NCI-H345 (cell line): Measurements from ENCODE around the gene RPS14.
"Not testable (repeated sequence)": the region's sequence is repeated elsewhere in the genome, so short reads cannot be mapped to it uniquely, and the experiment has no call there.

Source experiments
- DNase-seq: peaks from one replicate; lab custom pipeline; 2025; lab: John Stamatoyannopoulos, UW

RPS14 gene

GRCh38 chr5:150479416-150479815, 29.9 kb upstream of the RPS14 start:
- DNase-seq = no peak

DNA sequence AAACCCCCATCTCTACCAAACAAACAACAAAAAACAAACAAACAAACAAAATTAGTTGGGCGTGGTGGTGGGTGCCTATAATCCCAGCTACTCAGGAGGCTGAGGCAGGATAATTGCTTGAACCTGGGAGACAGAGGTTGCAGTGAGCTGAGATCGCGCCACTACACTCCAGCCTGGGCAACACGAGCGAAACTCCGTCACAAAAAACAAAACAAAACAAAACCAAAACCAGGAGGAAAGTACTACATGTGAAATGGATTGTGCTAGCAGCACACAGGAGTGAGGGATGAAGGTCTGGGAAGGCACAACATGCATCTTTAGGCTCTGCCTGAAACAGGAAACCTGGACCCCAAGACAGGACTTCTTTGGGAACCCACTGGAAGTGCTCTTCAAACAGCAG, 27.0 kb upstream of the RPS14 start:
- DNase-seq = not testable (repeated sequence)

GRCh38 chr5:150473673-150474358, 24.3 kb upstream of the RPS14 start:
- DNase-seq = no peak

DNA sequence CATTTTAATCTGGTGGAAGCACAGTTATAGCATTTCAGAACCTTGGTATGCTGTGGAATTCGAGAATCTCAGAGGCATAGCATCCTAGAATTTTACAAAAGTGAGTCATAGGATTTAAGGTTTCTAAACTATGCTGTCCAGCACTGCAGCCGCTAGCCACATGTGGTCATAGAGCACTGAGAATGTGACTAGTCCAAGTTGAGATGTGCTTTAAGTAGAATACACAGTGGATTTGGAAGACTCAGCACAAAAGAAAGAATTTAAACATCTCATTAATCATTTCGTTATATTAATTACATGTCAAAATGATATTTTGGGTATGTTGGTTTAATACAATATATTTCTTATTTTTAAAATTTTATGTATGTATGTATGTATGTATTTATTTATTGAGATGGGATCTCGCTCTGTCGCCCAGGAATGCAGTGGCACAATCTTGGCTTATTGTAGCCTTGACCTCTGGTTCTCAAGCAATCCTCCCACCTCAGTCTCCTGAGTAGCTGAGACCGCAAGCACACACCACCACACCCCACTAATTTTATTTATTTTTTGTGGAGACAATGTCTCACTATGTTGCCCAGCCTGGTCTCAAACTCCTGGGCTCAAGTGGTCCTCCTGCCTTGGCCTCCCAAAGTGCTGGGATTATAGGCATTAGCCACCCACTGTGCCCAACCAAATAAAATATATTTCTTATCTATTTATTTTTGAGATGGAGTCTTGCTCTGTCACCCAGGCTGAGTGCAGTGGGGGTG, 20.4 kb upstream of the RPS14 start:
- DNase-seq = no peak

- no peak for DNase-seq
Observed at GRCh38 chr5:150468206-150468605, 18.7 kb upstream of the RPS14 start.

DNA sequence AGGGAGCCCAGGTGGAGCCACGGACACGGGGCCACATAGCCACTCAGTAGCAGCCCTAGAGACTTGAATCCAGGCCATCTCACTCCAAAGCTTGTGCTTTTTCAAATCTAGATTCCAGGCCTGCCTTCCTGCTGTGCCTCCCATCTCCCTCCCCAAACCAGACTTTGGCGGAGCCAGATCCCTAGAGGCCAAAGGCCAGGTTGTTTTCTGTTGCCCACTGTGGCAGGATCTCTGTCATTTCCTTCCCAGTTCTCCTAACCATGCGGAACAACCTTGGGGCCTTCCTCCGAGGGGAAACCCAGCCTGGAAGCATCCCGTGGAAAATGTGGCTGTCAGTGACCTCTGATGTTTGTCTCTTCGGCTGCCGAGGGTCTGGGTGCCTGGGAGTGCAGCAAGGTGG, 16.4 kb upstream of the RPS14 start:
- DNase-seq = no peak

DNA sequence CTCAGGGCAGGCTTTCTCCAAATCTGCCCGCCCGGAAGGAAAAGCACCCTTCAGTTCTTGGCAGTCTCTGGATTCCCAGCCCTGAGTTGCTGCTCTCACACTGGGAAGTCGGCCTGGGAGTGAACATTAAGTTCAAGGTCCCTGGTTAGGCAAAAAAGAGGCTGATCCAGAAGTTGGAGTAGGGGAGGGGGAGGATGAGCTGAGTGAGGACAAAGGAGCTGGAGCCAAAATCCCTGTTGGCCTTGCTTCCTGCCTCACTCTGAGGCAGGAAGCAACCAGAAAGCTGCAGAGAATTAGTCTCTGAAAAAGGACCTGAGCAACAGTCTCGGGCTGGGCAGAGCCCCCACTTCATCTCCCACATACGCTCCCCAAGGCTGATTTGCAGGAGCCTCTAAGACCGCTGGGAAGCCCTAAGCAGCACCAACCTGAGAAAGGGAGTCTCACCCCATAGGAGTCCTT, 15.0 kb upstream of the RPS14 start:
- no peak for DNase-seq

GRCh38 chr5:150461231-150461630, 11.7 kb upstream of the RPS14 start:
- DNase-seq = peak; percentile 84

GRCh38 chr5:150460781-150461180, 11.2 kb upstream of the RPS14 start:
- DNase-seq = no peak

DNA sequence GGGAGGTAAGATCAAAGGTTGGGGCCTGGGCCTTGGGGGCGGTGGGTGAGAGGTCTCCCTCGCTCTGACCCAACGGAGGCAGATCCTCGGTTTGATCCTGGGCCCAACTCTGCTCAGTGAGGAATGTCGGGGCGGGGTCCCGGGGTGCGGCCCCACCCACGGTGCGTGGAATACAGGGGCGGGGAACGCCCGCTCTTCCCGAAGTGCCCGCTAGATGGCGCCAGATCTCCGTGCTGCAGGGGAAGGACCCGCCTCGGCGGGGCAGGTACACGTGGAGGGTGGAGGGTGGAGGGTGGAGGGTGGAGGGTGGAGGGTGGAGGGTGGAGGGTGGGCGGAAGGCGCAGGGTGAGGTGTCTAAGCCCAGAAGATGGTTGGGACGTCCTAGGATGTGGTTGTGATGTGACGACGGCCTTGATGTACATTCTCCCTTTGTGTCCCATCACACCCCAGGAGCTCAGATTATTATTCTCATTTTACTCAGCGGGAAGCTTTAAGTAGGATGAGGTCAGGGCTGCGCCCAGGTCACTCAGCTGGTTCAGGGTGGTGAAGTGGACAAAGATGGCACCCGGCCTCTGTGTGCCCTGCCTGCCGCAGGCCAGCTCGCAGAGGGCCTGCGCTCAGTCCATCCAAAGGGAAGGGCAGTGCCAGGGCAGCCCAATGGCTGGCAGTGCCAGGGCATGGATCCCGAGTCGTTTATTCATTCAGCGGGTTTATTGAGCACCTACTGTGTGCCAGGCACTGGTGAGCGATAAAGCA, 9.4 kb upstream of the RPS14 start:
- DNase-seq = peak; percentile 81

GRCh38 chr5:150457562-150458240, 8.2 kb upstream of the RPS14 start:
- no peak for DNase-seq

GRCh38 chr5:150457121-150457520, 7.6 kb upstream of the RPS14 start:
- no peak for DNase-seq

- DNase-seq = no peak
Observed at GRCh38 chr5:150454492-150455229, 5.1 kb upstream of the RPS14 start.

DNA sequence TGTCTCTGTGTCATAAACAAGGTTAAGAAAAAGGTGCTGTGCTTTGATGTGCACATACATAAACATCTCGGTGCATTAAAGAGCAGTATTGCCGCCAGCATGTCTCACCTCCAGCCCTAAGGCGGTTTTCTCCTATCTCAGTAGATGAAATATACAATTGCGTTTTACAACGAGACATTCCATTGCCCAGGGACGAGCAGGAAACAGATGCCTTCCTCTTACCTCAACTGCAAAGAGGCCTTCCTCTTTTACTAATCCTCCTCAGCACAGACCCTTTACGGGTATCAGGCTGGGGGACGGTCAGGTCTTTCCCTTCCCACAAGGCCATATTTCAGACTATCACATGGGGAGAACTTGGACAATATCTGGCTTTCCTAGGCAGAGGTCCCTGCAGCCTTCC, 4.5 kb upstream of the RPS14 start:
- not testable (repeated sequence) for DNase-seq

- no peak for DNase-seq
Observed at GRCh38 chr5:150452914-150453313, 3.4 kb upstream of the RPS14 start.

DNA sequence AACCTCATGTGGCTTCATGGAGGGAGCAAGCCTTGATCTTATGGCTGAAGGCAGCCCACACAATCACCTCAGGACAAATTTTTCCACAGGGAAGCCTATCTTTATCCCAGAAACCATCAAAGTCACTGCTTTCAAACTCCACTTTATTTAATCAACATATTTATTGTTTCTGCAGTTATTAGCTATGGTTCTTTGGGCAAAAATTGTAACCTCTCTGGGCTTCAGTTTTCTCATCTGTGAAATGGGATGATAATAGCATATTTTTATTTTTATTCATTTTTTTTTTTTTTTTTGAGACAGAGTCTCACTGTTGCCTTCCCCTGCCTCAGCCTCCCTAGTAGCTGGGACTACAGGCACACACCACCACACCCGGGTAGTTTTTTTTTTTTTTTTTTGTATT, 2.1 kb upstream of the RPS14 start:
- DNase-seq = no peak

DNA sequence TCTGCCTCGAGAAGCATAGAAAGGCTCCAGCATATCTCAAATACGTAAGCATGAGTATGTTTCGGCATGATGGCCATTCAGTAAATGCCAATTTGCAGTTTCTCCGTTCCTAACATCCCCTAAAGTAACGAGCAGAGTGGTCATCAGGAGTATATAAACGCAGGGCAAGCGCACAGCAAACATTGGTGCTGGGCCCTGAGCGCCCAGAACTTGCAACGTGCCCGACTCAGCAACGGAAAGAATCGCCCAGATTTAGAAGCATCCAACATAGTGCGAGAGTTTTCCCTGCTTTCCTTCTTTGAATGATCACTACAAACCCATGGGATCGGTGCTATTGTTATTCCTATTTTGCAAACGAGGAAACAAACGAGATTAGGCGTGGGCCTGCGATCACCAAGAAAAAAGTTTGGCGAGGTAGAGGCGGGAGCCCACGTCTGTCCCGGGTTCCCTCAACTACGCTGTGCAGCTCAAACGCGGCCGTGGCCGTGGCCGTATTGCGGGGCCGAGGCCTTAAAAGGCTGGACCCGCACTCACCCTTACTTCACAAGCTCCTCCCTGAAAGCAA, 505 bp downstream of the RPS14 start:
- DNase-seq = no peak

DNA sequence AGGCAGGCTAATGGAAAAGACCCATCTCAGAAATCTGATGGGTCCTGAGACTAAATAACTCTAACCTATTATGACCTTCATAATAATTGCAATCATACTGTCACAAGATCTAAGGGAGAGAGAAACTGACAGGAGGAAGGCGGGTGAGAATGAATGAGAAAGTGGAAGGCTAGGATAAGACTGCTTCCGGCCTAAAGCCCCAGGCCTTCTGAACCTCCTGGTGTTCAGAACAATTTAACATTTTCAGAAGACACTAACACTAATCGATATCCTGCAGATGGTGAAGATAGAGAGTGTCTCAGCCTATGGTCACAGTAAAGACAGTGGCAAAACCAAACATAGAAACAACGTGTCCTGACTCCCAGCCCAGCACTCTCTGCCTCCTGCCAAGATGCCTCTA, 1.2 kb downstream of the RPS14 start:
- no peak for DNase-seq

DNA sequence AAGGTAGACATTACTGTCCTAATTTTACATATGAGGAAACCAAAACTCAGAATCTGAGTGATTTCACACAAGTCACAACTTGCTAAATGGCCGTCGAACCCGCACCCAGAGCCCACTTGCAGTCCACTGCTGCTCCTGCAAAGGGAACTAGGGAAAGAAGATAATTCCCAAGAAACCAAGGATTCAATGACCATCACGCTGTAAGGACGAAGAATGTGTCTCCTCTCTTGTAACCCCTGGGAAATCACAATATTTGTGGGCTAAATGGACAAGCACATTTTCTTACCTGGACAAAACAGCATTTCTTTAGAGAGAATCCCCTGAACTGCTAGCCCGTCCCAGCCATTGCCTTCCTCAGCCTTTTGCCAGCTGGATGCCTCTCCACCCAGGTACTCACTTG, 2.4 kb downstream of the RPS14 start:
- DNase-seq = no peak

GRCh38 chr5:150446583-150446982, 3.0 kb downstream of the RPS14 start:
- DNase-seq = no peak

DNA sequence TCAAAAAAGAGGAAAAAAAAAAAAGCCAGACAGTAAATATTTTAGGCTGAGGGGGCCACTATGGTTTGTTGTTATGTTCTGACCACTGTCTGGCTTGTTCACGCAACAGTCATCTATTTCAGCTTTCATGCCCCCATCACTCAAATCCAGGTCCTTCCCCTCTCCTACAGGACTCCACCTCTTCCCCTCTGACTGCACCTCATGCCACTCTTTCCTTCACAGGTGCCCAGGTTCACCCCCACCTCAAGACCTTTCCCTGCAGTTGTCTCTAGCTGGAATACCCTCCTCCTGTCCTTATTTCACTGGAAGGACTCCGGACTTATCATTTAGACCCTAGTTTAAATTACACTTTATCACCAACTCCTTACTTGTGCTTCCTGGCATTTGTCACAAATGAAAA, 3.5 kb downstream of the RPS14 start:
- no peak for DNase-seq
